Parathyroid adenoma (tissue), 2 donors: ENCODE results near the gene GPSM1.

Source experiments
- H2AFZ ChIP-seq: fragments of 300-600 bp; sonication (generic); one replicate; pipeline ENCODE4 v1.7.0; 2017; ENCODE audit warnings: antibody characterized with exemption, mild to moderate bottlenecking
- H3K27ac ChIP-seq: fragments of 300-600 bp; sonication (generic); one replicate; pipeline ENCODE4 v1.7.0; 2017
- H3K27me3 ChIP-seq: fragments of 300-600 bp; sonication (generic); one replicate; pipeline ENCODE4 v1.7.0; 2017; ENCODE audit warnings: low read length; ENCODE audit not compliant: control insufficient read depth, insufficient read depth
- H3K36me3 ChIP-seq: fragments of 300-600 bp; sonication (generic); one replicate; pipeline ENCODE4 v1.7.0; 2017; ENCODE audit warnings: low read length; ENCODE audit not compliant: control insufficient read depth, insufficient read depth
- H3K4me1 ChIP-seq: fragments of 300-600 bp; sonication (generic); one replicate; pipeline ENCODE4 v1.7.0; 2017; ENCODE audit warnings: control low read depth
- H3K4me2 ChIP-seq: fragments of 300-600 bp; sonication (generic); one replicate; pipeline ENCODE4 v1.7.0; 2017; ENCODE audit warnings: low read length
- H3K4me3 ChIP-seq: fragments of 300-600 bp; sonication (generic); one replicate; pipeline ENCODE4 v1.7.0; 2017; ENCODE audit warnings: low read depth, low read length
- H3K79me2 ChIP-seq: fragments of 300-600 bp; sonication (generic); one replicate; pipeline ENCODE4 v1.7.0; 2017; ENCODE audit warnings: control low read depth
- H3K9ac ChIP-seq: fragments of 300-600 bp; sonication (generic); one replicate; pipeline ENCODE4 v1.7.0; 2017; ENCODE audit warnings: mild to moderate bottlenecking
- H3K9me3 ChIP-seq: fragments of 300-600 bp; sonication (generic); one replicate; pipeline ENCODE4 v1.7.0; 2017; ENCODE audit warnings: low read length; ENCODE audit not compliant: control insufficient read depth
- CTCF ChIP-seq: fragments of 300-600 bp; sonication (generic); IDR thresholded peaks from one replicate; pipeline ENCODE4 v1.7.0; 2017; ENCODE audit warnings: antibody characterized with exemption, mild to moderate bottlenecking
- donor health status: primary hyperparathyroidism.

The GPSM1 gene

DNA sequence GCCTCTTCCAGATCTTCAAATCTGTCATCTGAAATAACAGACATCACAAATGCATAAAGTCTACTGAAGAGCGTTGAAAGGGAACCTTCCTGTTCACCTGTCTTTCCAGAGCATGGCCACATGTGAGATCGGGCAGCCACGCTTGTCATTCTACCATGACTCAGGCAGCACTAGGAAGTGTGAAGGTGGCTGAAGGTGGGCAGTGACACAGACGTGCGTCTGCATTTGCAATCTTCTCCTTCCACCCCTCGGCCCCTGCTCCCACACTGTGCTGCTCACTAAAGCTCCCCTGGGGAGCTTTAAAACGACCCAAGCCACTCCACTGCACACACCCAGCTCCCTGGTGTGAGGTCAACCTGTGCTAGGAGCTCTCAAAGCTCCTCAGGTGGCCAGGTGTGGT lies 80.6 kb downstream of the GPSM1 start:
- H3K36me3 ChIP-seq: no peaks in the 10 kb centered on the region
- peaks cover 12% of the 10 kb centered on the region for H3K79me2 ChIP-seq
- H3K9ac ChIP-seq: no peak overlapping the region
- no peaks in the 10 kb centered on the region for H3K4me1 ChIP-seq
- no peak overlapping the region for H3K27ac ChIP-seq
- H3K4me2 ChIP-seq: no peak overlapping the region
- no peaks in the 10 kb centered on the region for H3K9me3 ChIP-seq
- no peak for TF ChIP-seq CTCF
- H3K4me3 ChIP-seq: no peak overlapping the region
- H2AFZ ChIP-seq: no peak overlapping the region
- H3K27me3 ChIP-seq: no peaks in the 10 kb centered on the region
